Epithelial cell of esophagus (primary cell): ENCODE measurements around the gene ACTG2.
"Not testable (repeated sequence)": the region's sequence is repeated elsewhere in the genome, so short reads cannot be mapped to it uniquely, and the experiment has no call there.

Source experiments
- DNase-seq: peaks from one replicate; pipeline ENCODE4 v3.0.0; 2010; ENCODE audit warnings: low read depth
- H3K4me3 ChIP-seq: 2 replicates; pipeline ENCODE4 v1.5.1; 2011; ENCODE audit warnings: mild to moderate bottlenecking, low read length, control low read depth
- TF ChIP-seq, protein P1 (sequence below): IDR thresholded peaks from 2 replicates; pipeline ENCODE4 v1.5.1; 2011; ENCODE audit warnings: low read depth, mild to moderate bottlenecking, low read length, control low read depth, inconsistent platforms; ENCODE audit not compliant: insufficient read depth; ENCODE audit errors: missing control alignments

Gene ACTG2

DNA sequence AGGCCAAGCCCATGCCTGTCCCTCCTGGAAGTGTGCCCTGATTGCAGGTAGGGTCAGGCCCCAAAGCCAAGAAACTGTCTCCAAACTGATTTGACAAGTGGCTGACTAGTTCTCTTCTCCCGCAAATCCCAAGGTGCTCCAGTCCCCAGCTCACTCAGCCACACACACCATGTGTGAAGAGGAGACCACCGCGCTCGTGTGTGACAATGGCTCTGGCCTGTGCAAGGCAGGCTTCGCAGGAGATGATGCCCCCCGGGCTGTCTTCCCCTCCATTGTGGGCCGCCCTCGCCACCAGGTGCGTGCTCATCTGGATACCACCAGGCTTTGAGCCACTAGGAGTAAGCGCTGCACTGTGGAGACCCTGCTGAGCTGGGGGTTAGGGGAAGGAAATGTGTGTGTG is 8.3 kb downstream of the ACTG2 start:
- TF ChIP-seq, protein P1, sequence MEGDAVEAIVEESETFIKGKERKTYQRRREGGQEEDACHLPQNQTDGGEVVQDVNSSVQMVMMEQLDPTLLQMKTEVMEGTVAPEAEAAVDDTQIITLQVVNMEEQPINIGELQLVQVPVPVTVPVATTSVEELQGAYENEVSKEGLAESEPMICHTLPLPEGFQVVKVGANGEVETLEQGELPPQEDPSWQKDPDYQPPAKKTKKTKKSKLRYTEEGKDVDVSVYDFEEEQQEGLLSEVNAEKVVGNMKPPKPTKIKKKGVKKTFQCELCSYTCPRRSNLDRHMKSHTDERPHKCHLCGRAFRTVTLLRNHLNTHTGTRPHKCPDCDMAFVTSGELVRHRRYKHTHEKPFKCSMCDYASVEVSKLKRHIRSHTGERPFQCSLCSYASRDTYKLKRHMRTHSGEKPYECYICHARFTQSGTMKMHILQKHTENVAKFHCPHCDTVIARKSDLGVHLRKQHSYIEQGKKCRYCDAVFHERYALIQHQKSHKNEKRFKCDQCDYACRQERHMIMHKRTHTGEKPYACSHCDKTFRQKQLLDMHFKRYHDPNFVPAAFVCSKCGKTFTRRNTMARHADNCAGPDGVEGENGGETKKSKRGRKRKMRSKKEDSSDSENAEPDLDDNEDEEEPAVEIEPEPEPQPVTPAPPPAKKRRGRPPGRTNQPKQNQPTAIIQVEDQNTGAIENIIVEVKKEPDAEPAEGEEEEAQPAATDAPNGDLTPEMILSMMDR, result no peak
- no peak overlapping the region for H3K4me3 ChIP-seq
- DNase-seq, result no peak

GRCh38 chr2:73902284-73902683 is 9.5 kb downstream of the ACTG2 start:
- no peak for DNase-seq
- H3K4me3 ChIP-seq, result no peak overlapping the region
- TF ChIP-seq, protein P1, result no peak

DNA sequence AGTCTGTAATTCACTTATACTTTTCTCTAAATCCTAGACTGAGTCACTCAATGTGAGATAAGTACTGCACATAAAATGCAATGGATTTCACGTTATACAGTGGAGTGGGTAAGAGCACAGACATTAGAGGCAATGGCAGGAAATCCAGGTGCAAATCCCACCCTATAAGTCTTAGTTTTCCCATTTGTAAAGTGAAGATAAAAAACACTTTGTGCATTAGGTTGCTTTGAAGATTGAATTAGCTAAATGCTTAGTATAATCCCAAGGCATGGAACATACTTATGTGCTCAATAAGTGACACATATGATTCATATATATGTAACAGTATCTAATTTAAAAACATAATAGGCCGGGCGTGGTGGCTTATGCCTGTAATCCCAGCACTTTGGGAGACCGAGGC is 10.5 kb downstream of the ACTG2 start:
- TF ChIP-seq, protein P1, result no peak
- DNase-seq, result no peak
- no peak overlapping the region for H3K4me3 ChIP-seq

GRCh38 chr2:73903949-73904613 is 11.3 kb downstream of the ACTG2 start:
- not testable (repeated sequence) for DNase-seq, H3K4me3 ChIP-seq

DNA sequence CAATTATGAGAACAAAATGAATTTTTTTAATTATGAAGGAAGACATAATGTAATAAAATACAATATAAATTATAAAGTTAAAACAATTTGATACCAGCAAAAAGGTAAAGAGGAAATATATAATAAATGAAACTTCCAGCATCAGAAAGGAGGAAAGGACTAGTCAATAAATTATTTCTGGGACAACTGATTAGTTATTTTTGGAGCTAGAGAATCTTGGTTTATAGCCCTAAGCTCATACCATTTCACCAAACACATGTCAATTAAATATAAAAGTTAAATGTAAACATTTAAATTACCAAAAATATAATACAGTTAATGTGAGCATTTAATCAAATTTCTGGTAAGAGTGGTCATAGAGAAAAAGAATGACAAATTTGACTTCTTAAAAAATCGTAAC is 12.1 kb downstream of the ACTG2 start:
- no peak for DNase-seq
- no peak overlapping the region for H3K4me3 ChIP-seq
- TF ChIP-seq, protein P1, result no peak

DNA sequence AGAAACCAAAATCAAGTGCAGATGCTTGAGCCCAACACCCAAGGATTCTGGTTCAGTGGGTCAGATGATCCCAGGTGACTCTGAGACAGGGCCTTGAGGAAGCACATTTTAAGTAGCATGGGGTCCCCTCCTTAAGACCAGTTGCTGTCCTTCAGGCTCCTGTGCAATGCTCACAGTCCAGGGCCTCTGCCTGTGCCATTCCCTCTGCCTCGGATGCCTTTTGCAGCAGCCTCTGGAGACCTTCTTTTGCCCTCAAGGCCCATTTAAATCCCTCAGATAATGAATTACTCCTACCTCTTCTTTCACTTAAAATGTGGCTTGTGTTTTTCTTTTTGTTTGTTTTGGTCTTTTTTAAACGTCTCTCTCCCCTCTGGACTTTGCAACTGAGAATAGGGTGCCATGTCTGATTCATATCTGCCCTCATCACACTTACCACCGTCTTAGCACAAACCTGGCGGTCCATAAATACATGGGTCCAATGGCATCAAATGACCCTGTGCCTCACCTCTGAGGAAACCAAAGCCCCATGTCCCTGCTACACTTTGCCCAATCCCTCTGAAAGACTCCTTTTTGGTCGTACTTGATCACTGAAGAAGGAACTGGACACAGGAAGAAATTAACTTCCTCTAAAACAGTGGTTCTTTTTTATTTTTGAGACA is 14.2 kb downstream of the ACTG2 start:
- TF ChIP-seq, protein P1, result no peak
- no peak for DNase-seq
- no peak overlapping the region for H3K4me3 ChIP-seq

DNA sequence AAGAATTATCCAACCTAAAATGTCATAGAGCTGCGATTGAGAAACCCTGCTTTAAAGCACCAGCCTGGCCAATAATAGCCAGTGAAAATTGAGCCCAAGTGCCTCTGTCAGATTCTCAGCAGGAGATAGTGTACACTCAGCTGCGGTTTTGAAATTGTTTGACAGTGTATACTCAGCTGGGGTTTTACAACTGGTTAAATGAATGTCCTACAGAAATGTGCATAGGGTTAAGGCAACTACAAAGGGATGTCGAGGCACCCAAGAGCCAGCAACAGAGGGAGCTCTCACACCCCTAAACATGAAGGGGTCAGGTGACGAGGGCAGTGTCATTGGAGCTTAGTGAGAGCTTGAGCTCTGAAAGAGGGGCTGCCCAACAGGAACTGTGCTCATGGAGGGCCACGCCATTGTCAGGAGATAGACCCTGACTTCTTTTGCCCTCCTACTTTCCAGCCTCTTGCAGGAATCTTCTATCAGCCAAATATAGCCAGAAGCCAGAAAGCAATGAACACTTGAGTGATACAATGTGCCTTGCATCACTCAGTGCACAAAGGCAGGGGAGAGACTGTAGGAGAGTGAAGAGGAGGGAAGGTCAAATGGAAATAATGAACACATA is 15.1 kb downstream of the ACTG2 start:
- DNase-seq, result peak; percentile 43
- TF ChIP-seq, protein P1, result peak; percentile 21
- H3K4me3 ChIP-seq, result no peak overlapping the region
